H1 (cell line): ENCODE results near the gene WASF3.

ENCODE experiments used
- CBX5 ChIP-seq: fragments of 300-800, 300-1000 bp; sonication (generic); IDR thresholded peaks from 2 replicates; pipeline ENCODE4 v1.7.1; 2016; ENCODE audit warnings: antibody characterized with exemption, low read length, low read depth
- HDAC2 ChIP-seq, 2 experiments: fragments of 300-600 bp in 1 of 2; sonication (generic) in 1 of 2; IDR thresholded peaks; 2 replicates each; pipeline ENCODE4 v1.6.1; 2011 to 2012; ENCODE audit warnings: low read depth in 2 of 2, low read length in 2 of 2, mild to moderate bottlenecking in 2 of 2, moderate library complexity in 2 of 2, borderline replicate concordance in 1 of 2, inconsistent platforms in 1 of 2
- JUND ChIP-seq: IDR thresholded peaks from 2 replicates; pipeline ENCODE4 v1.6.1; 2011; ENCODE audit warnings: mild to moderate bottlenecking, improper control_type of control experiment, low read length
- KDM5A ChIP-seq: fragments of 200-600 bp; IDR thresholded peaks from 2 replicates; pipeline ENCODE4 v1.7.1; 2012; ENCODE audit warnings: mild to moderate bottlenecking, low read length, inconsistent platforms, mixed read lengths
- MAFK ChIP-seq: IDR thresholded peaks from 2 replicates; pipeline ENCODE4 v1.6.1; 2012; ENCODE audit warnings: low read depth, mild to moderate bottlenecking, improper control_type of control experiment, low read length
- PHF8 ChIP-seq: fragments of 200-600 bp; sonication (generic); conservative IDR thresholded peaks from 2 replicates; pipeline ENCODE4 v1.7.1; 2012; ENCODE audit warnings: low read depth, mild to moderate bottlenecking, inconsistent platforms, low read length, moderate library complexity
- POLR2A ChIP-seq, 2 experiments: IDR thresholded peaks; 1 replicate in 1 of 2; 2 replicates in 1 of 2; pipeline ENCODE4 v1.6.1; 2011; ENCODE audit warnings: low read depth in 2 of 2, low read length in 2 of 2, mild to moderate bottlenecking in 2 of 2; ENCODE audit errors: control extremely low read depth in 1 of 2
- POLR2AphosphoS5 ChIP-seq: IDR thresholded peaks from 2 replicates; pipeline ENCODE4 v1.6.1; 2011; ENCODE audit warnings: low read depth, low read length
- RAD21 ChIP-seq, 2 experiments: IDR thresholded peaks in 1 of 2; conservative IDR thresholded peaks in 1 of 2; 2 replicates each; pipeline ENCODE4 v1.6.1; 2011; ENCODE audit warnings: low read depth in 2 of 2, low read length in 2 of 2, improper control_type of control experiment in 1 of 2, inconsistent platforms in 1 of 2, mild to moderate bottlenecking in 1 of 2, moderate library complexity in 1 of 2
- SIX5 ChIP-seq: IDR thresholded peaks from 2 replicates; pipeline ENCODE4 v1.6.1; 2011; ENCODE audit warnings: mild to moderate bottlenecking, low read depth, low read length
- TCF12 ChIP-seq: IDR thresholded peaks from 2 replicates; pipeline ENCODE4 v1.6.1; 2011; ENCODE audit warnings: low read depth, mild to moderate bottlenecking, low read length
- TF ChIP-seq, protein P1 (sequence below), 3 experiments: IDR thresholded peaks; 1 replicate in 2 of 3; 2 replicates in 1 of 3; pipeline versions ENCODE4 v1.5.1 to v1.6.1; 2011; ENCODE audit warnings: low read length in 3 of 3, mild to moderate bottlenecking in 3 of 3, inconsistent platforms in 2 of 3, low read depth in 1 of 3, moderate library complexity in 1 of 3; ENCODE audit not compliant: insufficient read depth in 1 of 3; ENCODE audit errors: control extremely low read depth in 1 of 3
- TF ChIP-seq, protein P2 (sequence below): IDR thresholded peaks from 2 replicates; pipeline ENCODE4 v1.6.1; 2012; ENCODE audit warnings: inconsistent platforms

DNA sequence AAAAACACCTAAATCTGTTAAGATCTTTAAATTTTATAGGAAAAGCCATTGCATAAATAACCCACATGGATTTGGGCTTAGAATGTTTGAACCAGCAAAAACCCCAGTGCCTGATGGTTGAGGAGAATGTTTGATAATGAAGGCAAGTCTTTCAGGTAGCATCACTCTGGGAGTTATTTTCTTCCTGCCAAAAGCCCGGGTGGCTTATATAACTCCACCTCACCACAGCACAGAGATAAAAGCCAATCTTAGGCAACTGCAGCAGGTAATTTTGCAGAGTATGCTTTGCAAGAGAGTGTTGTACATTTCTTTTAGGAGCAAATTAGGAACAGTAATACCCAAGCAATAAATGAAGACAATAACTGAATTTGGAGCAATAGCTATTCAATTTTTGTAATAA, 7.8 kb upstream of the WASF3 start:
- TF ChIP-seq TCF12 = no peak
- TF ChIP-seq, protein P1, sequence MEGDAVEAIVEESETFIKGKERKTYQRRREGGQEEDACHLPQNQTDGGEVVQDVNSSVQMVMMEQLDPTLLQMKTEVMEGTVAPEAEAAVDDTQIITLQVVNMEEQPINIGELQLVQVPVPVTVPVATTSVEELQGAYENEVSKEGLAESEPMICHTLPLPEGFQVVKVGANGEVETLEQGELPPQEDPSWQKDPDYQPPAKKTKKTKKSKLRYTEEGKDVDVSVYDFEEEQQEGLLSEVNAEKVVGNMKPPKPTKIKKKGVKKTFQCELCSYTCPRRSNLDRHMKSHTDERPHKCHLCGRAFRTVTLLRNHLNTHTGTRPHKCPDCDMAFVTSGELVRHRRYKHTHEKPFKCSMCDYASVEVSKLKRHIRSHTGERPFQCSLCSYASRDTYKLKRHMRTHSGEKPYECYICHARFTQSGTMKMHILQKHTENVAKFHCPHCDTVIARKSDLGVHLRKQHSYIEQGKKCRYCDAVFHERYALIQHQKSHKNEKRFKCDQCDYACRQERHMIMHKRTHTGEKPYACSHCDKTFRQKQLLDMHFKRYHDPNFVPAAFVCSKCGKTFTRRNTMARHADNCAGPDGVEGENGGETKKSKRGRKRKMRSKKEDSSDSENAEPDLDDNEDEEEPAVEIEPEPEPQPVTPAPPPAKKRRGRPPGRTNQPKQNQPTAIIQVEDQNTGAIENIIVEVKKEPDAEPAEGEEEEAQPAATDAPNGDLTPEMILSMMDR (IDR thresholded peaks at IDR 0.05; ENCODE audit: control extremely low read depth in 1 of 3, insufficient read depth in 1 of 3, low read depth in 1 of 3, low read length in 3 of 3) = no peak
- TF ChIP-seq SIX5 = no peak
- TF ChIP-seq POLR2AphosphoS5 = no peak
- TF ChIP-seq POLR2A (IDR thresholded peaks at IDR 0.05; ENCODE audit: control extremely low read depth in 1 of 2, low read depth in 2 of 2, low read length in 2 of 2) = no peak
- TF ChIP-seq HDAC2 (IDR thresholded peaks at IDR 0.05; ENCODE audit: borderline replicate concordance in 1 of 2, low read depth in 2 of 2, low read length in 2 of 2) = no peak
- TF ChIP-seq RAD21 (IDR thresholded peaks at IDR 0.05 in 1 of 2, conservative IDR thresholded peaks at IDR 0.05 in 1 of 2; ENCODE audit: low read depth in 2 of 2, low read length in 2 of 2) = no peak
- no peak for TF ChIP-seq PHF8
- no peak for TF ChIP-seq CBX5
- TF ChIP-seq JUND = no peak
- no peak for TF ChIP-seq KDM5A
- no peak for TF ChIP-seq MAFK
- TF ChIP-seq, protein P2, sequence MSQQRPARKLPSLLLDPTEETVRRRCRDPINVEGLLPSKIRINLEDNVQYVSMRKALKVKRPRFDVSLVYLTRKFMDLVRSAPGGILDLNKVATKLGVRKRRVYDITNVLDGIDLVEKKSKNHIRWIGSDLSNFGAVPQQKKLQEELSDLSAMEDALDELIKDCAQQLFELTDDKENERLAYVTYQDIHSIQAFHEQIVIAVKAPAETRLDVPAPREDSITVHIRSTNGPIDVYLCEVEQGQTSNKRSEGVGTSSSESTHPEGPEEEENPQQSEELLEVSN = no peak
